Transverse colon (tissue), 4 donors: Measurements from ENCODE around the gene NMRAL1.

Experiments used
- EP300 ChIP-seq: sonication (generic); formaldehyde crosslinking; IDR thresholded peaks from one replicate; pipeline ENCODE4 v1.6.1; 2017; ENCODE audit warnings: antibody characterized with exemption, low read depth
- POLR2A ChIP-seq: fragments of 450-650 bp; IDR thresholded peaks from one replicate; pipeline ENCODE4 v1.6.1; 2016; ENCODE audit warnings: antibody characterized with exemption, mild to moderate bottlenecking, moderate library complexity
- POLR2AphosphoS5 ChIP-seq, 3 donors: sonication (generic); formaldehyde crosslinking; IDR thresholded peaks; one replicate each; pipeline ENCODE4 v1.6.1; 2016; ENCODE audit warnings: antibody characterized with exemption in 3 of 3
- TF ChIP-seq, protein P1 (sequence below), 5 experiments: fragments of 200-600 bp in 3 of 5; fragments of 450-650 bp in 2 of 5; sonication (generic) in 3 of 5; IDR thresholded peaks; 1 replicate in 2 of 5; 2 replicates in 3 of 5; pipeline ENCODE4 v1.5.1; 2016 to 2017; ENCODE audit warnings: antibody characterized with exemption in 5 of 5, inconsistent platforms in 3 of 5, mild to moderate bottlenecking in 2 of 5, moderate library complexity in 1 of 5

DNA sequence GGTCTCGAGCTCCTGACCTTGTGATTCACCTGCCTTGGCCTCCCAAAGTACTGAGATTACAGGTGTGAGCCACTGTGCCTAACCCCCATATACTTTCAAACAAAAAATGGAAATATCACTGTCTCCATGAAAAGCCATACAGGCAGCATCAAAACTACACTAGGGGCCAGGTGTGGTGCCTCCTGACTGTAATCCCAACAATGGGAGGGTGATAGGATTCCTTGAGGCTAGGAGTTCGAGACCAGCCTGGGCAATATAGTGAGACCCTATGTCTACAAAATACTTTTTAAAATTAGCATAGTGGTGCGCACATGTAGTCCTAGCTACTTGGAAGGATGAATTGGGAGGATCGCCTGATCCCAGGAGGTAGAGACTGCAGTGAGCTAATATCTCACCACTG lies 17.5 kb upstream of the NMRAL1 start:
- TF ChIP-seq, protein P1, sequence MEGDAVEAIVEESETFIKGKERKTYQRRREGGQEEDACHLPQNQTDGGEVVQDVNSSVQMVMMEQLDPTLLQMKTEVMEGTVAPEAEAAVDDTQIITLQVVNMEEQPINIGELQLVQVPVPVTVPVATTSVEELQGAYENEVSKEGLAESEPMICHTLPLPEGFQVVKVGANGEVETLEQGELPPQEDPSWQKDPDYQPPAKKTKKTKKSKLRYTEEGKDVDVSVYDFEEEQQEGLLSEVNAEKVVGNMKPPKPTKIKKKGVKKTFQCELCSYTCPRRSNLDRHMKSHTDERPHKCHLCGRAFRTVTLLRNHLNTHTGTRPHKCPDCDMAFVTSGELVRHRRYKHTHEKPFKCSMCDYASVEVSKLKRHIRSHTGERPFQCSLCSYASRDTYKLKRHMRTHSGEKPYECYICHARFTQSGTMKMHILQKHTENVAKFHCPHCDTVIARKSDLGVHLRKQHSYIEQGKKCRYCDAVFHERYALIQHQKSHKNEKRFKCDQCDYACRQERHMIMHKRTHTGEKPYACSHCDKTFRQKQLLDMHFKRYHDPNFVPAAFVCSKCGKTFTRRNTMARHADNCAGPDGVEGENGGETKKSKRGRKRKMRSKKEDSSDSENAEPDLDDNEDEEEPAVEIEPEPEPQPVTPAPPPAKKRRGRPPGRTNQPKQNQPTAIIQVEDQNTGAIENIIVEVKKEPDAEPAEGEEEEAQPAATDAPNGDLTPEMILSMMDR (IDR thresholded peaks at IDR 0.05): no peak
- no peak for TF ChIP-seq EP300
- no peak for TF ChIP-seq POLR2AphosphoS5 (IDR thresholded peaks at IDR 0.05)
- TF ChIP-seq POLR2A: no peak
